Endothelial cell of umbilical vein (primary cell): ENCODE measurements around the gene PERM1. TPM values are rescaled to one million over a fixed set of nuclear protein-coding genes. Genes with fewer than 3 reads are reported as not detected.
"Not testable (repeated sequence)": the region's sequence is repeated elsewhere in the genome, so short reads cannot be mapped to it uniquely, and the experiment has no call there.

ENCODE experiments used
- BruUV-seq: library from RNA; stranded (reverse); fragments of 400-500 nt; replicated peaks from 2 replicates; lab custom pipeline; 2021; lab: Mats Ljungman, UMichigan
- CTCF ChIA-PET: fragments of 300-600, 350-600 bp; sonication (Branson Sonifier 250); formaldehyde crosslinking; loops from one replicate; lab custom pipeline; 2021; ENCODE audit warnings: antibody characterized with exemption, inconsistent platforms; lab: Charles Lee
- POLR2A ChIA-PET: fragments of 300-600, 350-600 bp; sonication (Branson Sonifier 250); formaldehyde crosslinking; loops from one replicate; lab custom pipeline; 2021; ENCODE audit warnings: antibody characterized with exemption, inconsistent platforms; lab: Charles Lee
- DNase-seq: peaks from one replicate; pipeline ENCODE4 v3.0.0-alpha.2; 2011; ENCODE audit warnings: low read depth, low spot score
- FAIRE-seq: peaks from 2 replicates; lab custom pipeline; 2011; peaks lifted over from hg19 to GRCh38; lab: Jason Lieb, UNC
- H2AFZ ChIP-seq: 2 replicates; pipeline ENCODE4 v1.6.0; 2012; ENCODE audit warnings: low read depth, low read length, control low read depth, inconsistent platforms
- H3K27ac ChIP-seq: 2 replicates; pipeline ENCODE4 v1.5.1; 2011; ENCODE audit warnings: low read depth, mild to moderate bottlenecking, control low read depth, low read length, moderate library complexity; ENCODE audit not compliant: insufficient read depth
- H3K27me3 ChIP-seq, 2 experiments: 2 replicates each; pipeline versions ENCODE4 v1.6.0 to v1.6.1; 2011; ENCODE audit warnings: low read length in 2 of 2, mixed read lengths in 1 of 2; ENCODE audit not compliant: control insufficient read depth in 2 of 2, insufficient read depth in 2 of 2
- H3K36me3 ChIP-seq, 2 experiments: 2 replicates in 1 of 2; 3 replicates in 1 of 2; pipeline ENCODE4 v1.5.1; 2011; ENCODE audit warnings: low read length in 2 of 2, mild to moderate bottlenecking in 1 of 2, moderate library complexity in 1 of 2; ENCODE audit not compliant: control insufficient read depth in 2 of 2, insufficient read depth in 2 of 2; ENCODE audit errors: extremely low read depth in 1 of 2
- H3K4me1 ChIP-seq: 3 replicates; pipeline ENCODE4 v1.5.1; 2011; ENCODE audit warnings: mild to moderate bottlenecking, low read length; ENCODE audit not compliant: control insufficient read depth, insufficient read depth; ENCODE audit errors: extremely low read depth
- H3K4me2 ChIP-seq: 2 replicates; pipeline ENCODE4 v1.6.1; 2011; ENCODE audit warnings: low read length, control low read depth, mixed read lengths; ENCODE audit not compliant: insufficient read depth
- H3K4me3 ChIP-seq, 3 experiments: fragments of 200-600 bp in 1 of 3; sonication (generic), shearing (Covaris generic) in 1 of 3; replicated peaks in 1 of 3; 2 replicates each; pipeline ENCODE4 v1.5.1; 2011 to 2016; ENCODE audit warnings: control low read depth in 3 of 3, low read length in 3 of 3, mild to moderate bottlenecking in 2 of 3, inconsistent platforms in 1 of 3, low read depth in 1 of 3, moderate library complexity in 1 of 3; ENCODE audit not compliant: insufficient read depth in 1 of 3
- H3K79me2 ChIP-seq: 2 replicates; pipeline ENCODE4 v1.6.0; 2012; ENCODE audit warnings: low read length, inconsistent platforms; ENCODE audit not compliant: control insufficient read depth, insufficient read depth
- H3K9ac ChIP-seq: replicated peaks from 2 replicates; pipeline ENCODE3; 2011; ENCODE audit warnings: low read length, control low read depth; ENCODE audit not compliant: insufficient read depth; ENCODE audit errors: extremely low read depth
- H3K9me1 ChIP-seq: replicated peaks from 3 replicates; pipeline ENCODE4 v1.6.0; 2011; ENCODE audit warnings: mild to moderate bottlenecking, low read length; ENCODE audit not compliant: control insufficient read depth, insufficient read depth; ENCODE audit errors: extremely low read depth
- H3K9me3 ChIP-seq: replicated peaks from 2 replicates; pipeline ENCODE4 v1.5.1; 2012; ENCODE audit warnings: low read length, inconsistent platforms; ENCODE audit not compliant: control insufficient read depth, insufficient read depth
- H4K20me1 ChIP-seq: replicated peaks from 2 replicates; pipeline ENCODE3; 2011; ENCODE audit warnings: mild to moderate bottlenecking, low read length; ENCODE audit not compliant: control insufficient read depth, insufficient read depth; ENCODE audit errors: extremely low read depth
- CTCF ChIP-seq, 2 donors: IDR thresholded peaks; 1 replicate in 1 of 2; 2 replicates in 1 of 2; pipeline ENCODE4 v1.5.1; 2011; ENCODE audit warnings: low read length in 2 of 2, mild to moderate bottlenecking in 2 of 2, moderate library complexity in 2 of 2, control low read depth in 1 of 2, inconsistent platforms in 1 of 2, low read depth in 1 of 2; ENCODE audit not compliant: insufficient read depth in 1 of 2; ENCODE audit errors: extremely low read depth in 1 of 2
- EZH2 ChIP-seq: IDR thresholded peaks from 2 replicates; pipeline ENCODE4 v1.6.1; 2012; ENCODE audit warnings: borderline replicate concordance, low read depth, mild to moderate bottlenecking, moderate library complexity, low read length, inconsistent platforms; ENCODE audit not compliant: severe bottlenecking
- FOS ChIP-seq: IDR thresholded peaks from 2 replicates; pipeline ENCODE4 v1.6.1; 2011; ENCODE audit warnings: mild to moderate bottlenecking, low read length, moderate library complexity, borderline replicate concordance; ENCODE audit not compliant: insufficient read depth
- GATA2 ChIP-seq: IDR thresholded peaks from 2 replicates; pipeline ENCODE4 v1.7.0; 2011; ENCODE audit warnings: low read depth, mild to moderate bottlenecking, moderate library complexity, mixed read lengths, low read length; ENCODE audit not compliant: insufficient read length, insufficient read depth
- JUN ChIP-seq: IDR thresholded peaks from 2 replicates; pipeline ENCODE4 v1.6.1; 2011; ENCODE audit warnings: borderline replicate concordance, low read depth; ENCODE audit not compliant: insufficient read length, insufficient read depth
- MAX ChIP-seq: IDR thresholded peaks from 2 replicates; pipeline ENCODE4 v1.6.1; 2011; ENCODE audit not compliant: insufficient read depth, insufficient read length
- MYC ChIP-seq: IDR thresholded peaks from one replicate; pipeline ENCODE4 v1.6.1; 2011; ENCODE audit warnings: mild to moderate bottlenecking, low read depth, low read length
- POLR2A ChIP-seq: IDR thresholded peaks from 2 replicates; pipeline ENCODE4 v1.6.1; 2012; ENCODE audit warnings: low read depth, mild to moderate bottlenecking, control low read depth, low read length
- POLR2AphosphoS5 ChIP-seq: IDR thresholded peaks from 2 replicates; pipeline ENCODE4 v1.6.1; 2012; ENCODE audit warnings: low read depth, mild to moderate bottlenecking, control low read depth, low read length, moderate library complexity; ENCODE audit not compliant: insufficient read depth
- dilution Hi-C: fragments of 300-500 bp; cut with MboI; formaldehyde crosslinking; loops from one replicate; pipeline ENCODE4 v1.15.0; 2019; ENCODE audit warnings: low sequenced_read_pairs; ENCODE audit not compliant: extremely low pct_ligation_motif_present
- intact Hi-C: fragments of 100-400 bp; cut with micrococcal nuclease; formaldehyde crosslinking; loops from one replicate; pipeline ENCODE4 v1.10.0; 2022
- polyA plus RNA-seq, 4 experiments: library from polyadenylated mRNA; depleted of rRNA in 3 of 4; stranded (reverse) in 3 of 4; unstranded in 1 of 4; fragments of >200 nt; gene quantifications; 2 replicates each; pipeline versions ENCODE4 v1.2.1 to v1.2.3, GENCODE V29; 2011 to 2012; ENCODE audit warnings: missing spikeins in 1 of 4
- total RNA-seq: library from RNA; stranded (reverse); gene quantifications from 2 replicates; pipeline ENCODE4 v1.2.3, GENCODE V29; 2021

PERM1 gene
- total and polyA plus RNA-seq, 2 donors (not counting 3 experiments of a cell fraction or from before 2014, with no cell fraction given), result not detected

GRCh38 chr1:978069-978834, 3.6 kb downstream of the PERM1 start:
- no peaks in the 10 kb centered on the region for H4K20me1 ChIP-seq
- DNase-seq (no peak), FAIRE-seq (no peak)
- H3K36me3 ChIP-seq, result no peaks in the 10 kb centered on the region
- ChIA-PET POLR2A (no interaction called here), CTCF (no interaction called here)
- no peaks in the 10 kb centered on the region for H3K9me3 ChIP-seq
- no TSS peak for BruUV-seq
- no peak overlapping the region for H3K27ac ChIP-seq
- H3K4me1 ChIP-seq, result no peaks in the 10 kb centered on the region
- no peak overlapping the region for H3K4me2 ChIP-seq
- no peak for TF ChIP-seq POLR2AphosphoS5
- no peak for TF ChIP-seq GATA2
- no peak for TF ChIP-seq JUN
- TF ChIP-seq FOS, result no peak
- no peak for TF ChIP-seq CTCF (IDR thresholded peaks at IDR 0.05; ENCODE audit: extremely low read depth in 1 of 2, insufficient read depth in 1 of 2, low read depth in 1 of 2, low read length in 2 of 2)
- TF ChIP-seq MAX, result no peak
- TF ChIP-seq MYC, result no peak
- no peak for TF ChIP-seq POLR2A
- no peak for TF ChIP-seq EZH2
- intact Hi-C loops (no loop called here), dilution Hi-C loops (no loop called here)
- H3K4me3 ChIP-seq, result no peak overlapping the region
- H3K79me2 ChIP-seq, result no peaks in the 10 kb centered on the region
- H3K9me1 ChIP-seq, result no peaks in the 10 kb centered on the region
- no peaks in the 10 kb centered on the region for H3K27me3 ChIP-seq
- H3K9ac ChIP-seq, result no peak overlapping the region
- H2AFZ ChIP-seq, result no peak overlapping the region

GRCh38 chr1:976791-977190, 5.1 kb downstream of the PERM1 start:
- H3K36me3 ChIP-seq, H3K9ac ChIP-seq, BruUV-seq, H2AFZ ChIP-seq, H3K4me1 ChIP-seq, H4K20me1 ChIP-seq, H3K9me1 ChIP-seq, H3K9me3 ChIP-seq, dilution Hi-C loops, H3K27me3 ChIP-seq, H3K4me3 ChIP-seq, FAIRE-seq, H3K27ac ChIP-seq, H3K79me2 ChIP-seq, H3K4me2 ChIP-seq, DNase-seq, POLR2A ChIA-PET: not testable (repeated sequence)
- intact Hi-C loops, result loop anchor here (1.0 kb wide), 1 partner anchor 72 kb away; no protein-coding TSS in a partner anchor
- CTCF ChIA-PET, result interaction anchor here (1.0 to 1.5 kb wide), 3 partner anchors 10 to 315 kb away, joined by 4 to 5 read pairs (median 4); partner anchors contain the start of gene PLEKHN1
